ENCODE data around the gene TSPAN18.

The TSPAN18 gene

GRCh38 chr11:44915004-44915403, 188.2 kb downstream of the TSPAN18 start:
- no peak overlapping the region for H3K27ac ChIP-seq (ENCODE audit: low read depth, low read length, poor library complexity, severe bottlenecking)
- TF ChIP-seq CTCF (IDR thresholded peaks at IDR 0.05; ENCODE audit: low read length) (no peak), EZH2 (IDR thresholded peaks at IDR 0.05; ENCODE audit: borderline replicate concordance, low read length) (no peak)
- no peaks in the 10 kb centered on the region for H3K79me2 ChIP-seq (ENCODE audit: insufficient read depth, low read length)
- H2AFZ ChIP-seq (ENCODE audit: low read length): no peak overlapping the region
- no peaks in the 10 kb centered on the region for H4K20me1 ChIP-seq (ENCODE audit: insufficient read depth, low read length)
- H3K9me2 ChIP-seq (ENCODE audit: low read depth, low read length): no peaks in the 10 kb centered on the region
- H3K4me2 ChIP-seq (ENCODE audit: low read length): no peak overlapping the region
- H3K9me3 ChIP-seq (ENCODE audit: low read length): no peaks in the 10 kb centered on the region
- no peak overlapping the region for H3K9ac ChIP-seq (ENCODE audit: low read length)
- H3K27me3 ChIP-seq (ENCODE audit: insufficient read depth, low read length): no peaks in the 10 kb centered on the region
- H3K4me3 ChIP-seq (ENCODE audit: low read depth, low read length, poor library complexity, severe bottlenecking): no peak overlapping the region
- no peaks in the 10 kb centered on the region for H3K36me3 ChIP-seq (ENCODE audit: insufficient read depth, low read length)
- no peaks in the 10 kb centered on the region for H3K4me1 ChIP-seq (ENCODE audit: insufficient read depth, low read length, severe bottlenecking)
- no peaks in the 10 kb centered on the region for H3F3A ChIP-seq (ENCODE audit: insufficient read depth, low read length)

- no peak overlapping the region for H3K4me2 ChIP-seq (ENCODE audit: low read length)
- TF ChIP-seq EZH2 (IDR thresholded peaks at IDR 0.05; ENCODE audit: borderline replicate concordance, low read length): no peak
- no peak for TF ChIP-seq CTCF (IDR thresholded peaks at IDR 0.05; ENCODE audit: low read length)
Observed at GRCh38 chr11:44915621-44916020, 188.9 kb downstream of the TSPAN18 start.

GRCh38 chr11:44916331-44916730, 189.6 kb downstream of the TSPAN18 start:
- H3K36me3 ChIP-seq (ENCODE audit: insufficient read depth, low read length): no peaks in the 10 kb centered on the region
- H3K27me3 ChIP-seq (ENCODE audit: insufficient read depth, low read length): no peaks in the 10 kb centered on the region
- H3K4me3 ChIP-seq (ENCODE audit: low read depth, low read length, poor library complexity, severe bottlenecking): no peak overlapping the region
- H2AFZ ChIP-seq (ENCODE audit: low read length): no peak overlapping the region
- no peak overlapping the region for H3K4me2 ChIP-seq (ENCODE audit: low read length)
- no peaks in the 10 kb centered on the region for H3K79me2 ChIP-seq (ENCODE audit: insufficient read depth, low read length)
- no peak overlapping the region for H3K27ac ChIP-seq (ENCODE audit: low read depth, low read length, poor library complexity, severe bottlenecking)
- no peak for TF ChIP-seq CTCF (IDR thresholded peaks at IDR 0.05; ENCODE audit: low read length)
- no peak for TF ChIP-seq EZH2 (IDR thresholded peaks at IDR 0.05; ENCODE audit: borderline replicate concordance, low read length)
- H3K9me3 ChIP-seq (ENCODE audit: low read length): no peaks in the 10 kb centered on the region
- no peaks in the 10 kb centered on the region for H3K9me2 ChIP-seq (ENCODE audit: low read depth, low read length)
- no peak overlapping the region for H3K9ac ChIP-seq (ENCODE audit: low read length)
- no peaks in the 10 kb centered on the region for H3K4me1 ChIP-seq (ENCODE audit: insufficient read depth, low read length, severe bottlenecking)
- H4K20me1 ChIP-seq (ENCODE audit: insufficient read depth, low read length): no peaks in the 10 kb centered on the region
- H3F3A ChIP-seq (ENCODE audit: insufficient read depth, low read length): no peaks in the 10 kb centered on the region

More at GRCh38 chr11:44915621-44916020, 188.9 kb downstream of the TSPAN18 start:
- Histone ChIP-seq H3K4me1 (ENCODE audit: insufficient read depth, low read length, severe bottlenecking) (no peaks in the 10 kb centered on the region), H3K9me2 (ENCODE audit: low read depth, low read length) (no peaks in the 10 kb centered on the region), H3K79me2 (ENCODE audit: insufficient read depth, low read length) (no peaks in the 10 kb centered on the region), H3K27me3 (ENCODE audit: insufficient read depth, low read length) (no peaks in the 10 kb centered on the region), H3F3A (ENCODE audit: insufficient read depth, low read length) (no peaks in the 10 kb centered on the region), H2AFZ (ENCODE audit: low read length) (no peak overlapping the region), H3K9me3 (ENCODE audit: low read length) (no peaks in the 10 kb centered on the region), H3K27ac (ENCODE audit: low read depth, low read length, poor library complexity, severe bottlenecking) (no peak overlapping the region), H4K20me1 (ENCODE audit: insufficient read depth, low read length) (no peaks in the 10 kb centered on the region), H3K9ac (ENCODE audit: low read length) (no peak overlapping the region), H3K4me3 (ENCODE audit: low read depth, low read length, poor library complexity, severe bottlenecking) (no peak overlapping the region), H3K36me3 (ENCODE audit: insufficient read depth, low read length) (no peaks in the 10 kb centered on the region)

Measured in OCI-LY1 (cell line).